Neutrophil (primary cell): ENCODE results near the gene IRX3.

Experiments used
- H3K27ac ChIP-seq: fragments of 200-600 bp; sonication (generic); 2 replicates; pipeline ENCODE4 v1.5.1; 2016; ENCODE audit warnings: mild to moderate bottlenecking, moderate library complexity
- H3K27me3 ChIP-seq: fragments of 200-600 bp; sonication (generic); 2 replicates; pipeline ENCODE4 v1.6.0; 2016; ENCODE audit warnings: mild to moderate bottlenecking
- H3K36me3 ChIP-seq: fragments of 200-600 bp; sonication (generic); 2 replicates; pipeline ENCODE4 v1.5.1; 2017
- H3K4me1 ChIP-seq, 2 experiments: fragments of 200-600 bp in 1 of 2; sonication (generic) in 1 of 2; 1 replicate in 1 of 2; 2 replicates in 1 of 2; pipeline versions ENCODE4 v1.5.1 to v1.6.1; 2013 to 2016; ENCODE audit warnings: low read depth in 1 of 2, low read length in 1 of 2, mild to moderate bottlenecking in 1 of 2, moderate library complexity in 1 of 2; ENCODE audit not compliant: control insufficient read depth in 1 of 2, insufficient read depth in 1 of 2
- H3K4me3 ChIP-seq, 2 experiments: fragments of 200-600 bp in 1 of 2; sonication (generic) in 1 of 2; 1 replicate in 1 of 2; 2 replicates in 1 of 2; pipeline ENCODE4 v1.5.1; 2013 to 2016; ENCODE audit warnings: low read depth in 1 of 2, low read length in 1 of 2, mild to moderate bottlenecking in 1 of 2, moderate library complexity in 1 of 2
- H3K9me3 ChIP-seq: fragments of 200-600 bp; sonication (generic); 2 replicates; pipeline ENCODE4 v1.5.1; 2016
- TF ChIP-seq, protein P1 (sequence below): fragments of 200-600 bp; sonication (generic); IDR thresholded peaks from 2 replicates; pipeline ENCODE4 v1.5.1; 2016; ENCODE audit warnings: antibody characterized with exemption

IRX3 gene

DNA sequence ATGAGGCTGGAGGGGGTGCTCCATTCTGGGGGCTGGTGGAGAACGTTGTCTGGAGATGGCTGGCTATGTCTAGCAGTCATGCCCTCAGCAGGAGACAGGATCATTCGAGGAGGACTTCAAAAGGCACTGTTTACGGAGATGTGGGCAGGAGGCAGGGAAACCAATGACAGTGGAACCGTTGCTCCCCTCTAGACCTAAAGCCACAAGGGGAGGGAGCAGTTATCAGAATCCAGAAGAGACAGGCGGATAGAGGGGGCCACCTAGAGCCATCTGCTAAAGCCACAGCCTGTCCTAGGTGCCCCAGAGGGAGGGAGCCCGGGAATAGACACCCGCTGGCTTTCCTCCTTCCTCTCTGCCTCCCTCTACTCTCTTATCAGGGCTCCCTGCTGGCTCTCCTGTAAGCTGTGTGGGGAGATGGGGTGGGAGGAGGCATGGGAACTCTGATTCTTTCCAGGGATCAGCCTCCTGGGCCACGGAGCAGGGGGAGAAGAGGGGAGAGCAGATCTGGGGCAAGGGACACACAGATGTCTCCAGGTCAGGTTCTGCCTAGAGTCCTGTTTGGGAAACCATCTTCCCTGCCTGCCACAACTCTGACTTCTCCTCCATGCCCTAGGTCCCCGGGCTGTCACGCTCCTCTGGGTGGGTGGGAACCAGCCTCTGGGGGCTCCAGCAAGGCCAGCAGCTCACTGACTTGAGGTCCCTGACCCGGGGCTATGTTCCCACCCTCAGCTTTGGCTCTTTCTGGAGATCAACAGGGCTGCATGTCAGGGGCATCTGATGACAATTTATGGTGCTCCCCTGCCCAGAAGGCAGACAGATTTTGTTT is 42.3 kb downstream of the IRX3 start:
- H3K27me3 ChIP-seq = no peaks in the 10 kb centered on the region
- no peaks in the 10 kb centered on the region for H3K9me3 ChIP-seq
- no peak overlapping the region for H3K27ac ChIP-seq
- H3K36me3 ChIP-seq = no peaks in the 10 kb centered on the region
- H3K4me3 ChIP-seq = no peak overlapping the region
- no peaks in the 10 kb centered on the region for H3K4me1 ChIP-seq
- TF ChIP-seq, protein P1, sequence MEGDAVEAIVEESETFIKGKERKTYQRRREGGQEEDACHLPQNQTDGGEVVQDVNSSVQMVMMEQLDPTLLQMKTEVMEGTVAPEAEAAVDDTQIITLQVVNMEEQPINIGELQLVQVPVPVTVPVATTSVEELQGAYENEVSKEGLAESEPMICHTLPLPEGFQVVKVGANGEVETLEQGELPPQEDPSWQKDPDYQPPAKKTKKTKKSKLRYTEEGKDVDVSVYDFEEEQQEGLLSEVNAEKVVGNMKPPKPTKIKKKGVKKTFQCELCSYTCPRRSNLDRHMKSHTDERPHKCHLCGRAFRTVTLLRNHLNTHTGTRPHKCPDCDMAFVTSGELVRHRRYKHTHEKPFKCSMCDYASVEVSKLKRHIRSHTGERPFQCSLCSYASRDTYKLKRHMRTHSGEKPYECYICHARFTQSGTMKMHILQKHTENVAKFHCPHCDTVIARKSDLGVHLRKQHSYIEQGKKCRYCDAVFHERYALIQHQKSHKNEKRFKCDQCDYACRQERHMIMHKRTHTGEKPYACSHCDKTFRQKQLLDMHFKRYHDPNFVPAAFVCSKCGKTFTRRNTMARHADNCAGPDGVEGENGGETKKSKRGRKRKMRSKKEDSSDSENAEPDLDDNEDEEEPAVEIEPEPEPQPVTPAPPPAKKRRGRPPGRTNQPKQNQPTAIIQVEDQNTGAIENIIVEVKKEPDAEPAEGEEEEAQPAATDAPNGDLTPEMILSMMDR = no peak

DNA sequence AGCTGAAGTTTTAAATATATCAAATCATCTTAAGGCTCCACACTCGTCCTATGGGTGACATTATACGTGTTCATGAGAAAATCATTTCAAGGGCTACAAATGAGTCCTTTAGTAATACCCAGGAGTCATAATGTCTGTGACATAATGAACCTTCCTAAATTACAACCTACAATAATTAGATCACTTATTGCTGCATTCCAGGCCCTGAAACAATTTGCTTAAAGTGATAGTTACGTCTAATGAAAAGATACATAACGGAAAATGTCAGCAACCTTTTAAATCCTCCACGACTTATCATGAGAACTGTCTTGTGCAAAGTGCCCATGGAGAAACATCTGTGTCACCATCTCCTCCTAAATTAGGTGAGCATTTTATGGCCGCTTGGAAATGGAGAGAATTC is 43.4 kb downstream of the IRX3 start:
- Histone ChIP-seq H3K27ac (no peak overlapping the region), H3K36me3 (no peaks in the 10 kb centered on the region), H3K9me3 (no peaks in the 10 kb centered on the region), H3K4me3 (no peak overlapping the region), H3K4me1 (no peaks in the 10 kb centered on the region), H3K27me3 (no peaks in the 10 kb centered on the region)
- TF ChIP-seq, protein P1 = no peak

DNA sequence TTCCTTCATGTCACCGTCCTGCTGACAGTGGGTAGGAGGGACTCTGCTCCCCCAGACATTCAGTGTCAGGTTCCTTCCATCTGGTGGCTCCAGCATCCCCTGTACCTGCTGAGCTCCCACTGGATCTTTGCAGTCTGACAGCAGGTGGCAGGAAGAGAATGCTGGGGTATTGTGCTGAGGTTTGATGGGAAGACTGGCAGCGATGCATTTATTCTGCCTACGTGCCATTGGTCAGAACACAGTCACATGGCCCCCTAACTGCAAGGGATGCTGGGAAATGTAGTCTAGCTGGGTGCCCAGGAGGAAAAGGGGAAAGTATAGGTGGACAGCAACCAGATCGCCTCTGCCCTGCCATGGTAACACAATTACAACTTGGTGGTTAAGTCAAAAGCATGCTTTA is 44.4 kb downstream of the IRX3 start:
- no peaks in the 10 kb centered on the region for H3K27me3 ChIP-seq
- TF ChIP-seq, protein P1 = no peak
- H3K36me3 ChIP-seq = no peaks in the 10 kb centered on the region
- no peaks in the 10 kb centered on the region for H3K4me1 ChIP-seq
- H3K4me3 ChIP-seq = no peak overlapping the region
- no peaks in the 10 kb centered on the region for H3K9me3 ChIP-seq
- H3K27ac ChIP-seq = no peak overlapping the region

DNA sequence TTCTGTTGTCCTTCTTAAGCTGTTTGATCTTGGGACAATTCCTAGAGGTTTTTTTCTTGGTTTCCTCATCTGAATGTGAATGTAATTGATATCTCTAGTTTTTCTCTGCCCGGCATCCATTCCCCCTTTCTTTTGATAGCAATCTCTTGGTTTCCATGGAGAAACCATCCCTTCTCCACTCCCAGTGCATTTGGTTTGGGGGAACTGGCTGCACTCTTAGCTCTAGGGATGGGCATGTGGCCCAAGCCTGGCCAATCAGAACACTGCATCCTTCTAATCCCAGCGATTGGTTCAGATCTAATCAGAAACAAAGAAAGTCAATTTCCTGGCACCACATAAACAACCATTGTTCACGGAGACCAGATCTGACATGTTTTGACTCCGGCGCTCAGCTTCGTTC is 45.1 kb downstream of the IRX3 start:
- no peaks in the 10 kb centered on the region for H3K4me1 ChIP-seq
- TF ChIP-seq, protein P1 = no peak
- H3K27ac ChIP-seq = no peak overlapping the region
- H3K9me3 ChIP-seq = no peaks in the 10 kb centered on the region
- no peak overlapping the region for H3K4me3 ChIP-seq
- no peaks in the 10 kb centered on the region for H3K36me3 ChIP-seq
- H3K27me3 ChIP-seq = no peaks in the 10 kb centered on the region

DNA sequence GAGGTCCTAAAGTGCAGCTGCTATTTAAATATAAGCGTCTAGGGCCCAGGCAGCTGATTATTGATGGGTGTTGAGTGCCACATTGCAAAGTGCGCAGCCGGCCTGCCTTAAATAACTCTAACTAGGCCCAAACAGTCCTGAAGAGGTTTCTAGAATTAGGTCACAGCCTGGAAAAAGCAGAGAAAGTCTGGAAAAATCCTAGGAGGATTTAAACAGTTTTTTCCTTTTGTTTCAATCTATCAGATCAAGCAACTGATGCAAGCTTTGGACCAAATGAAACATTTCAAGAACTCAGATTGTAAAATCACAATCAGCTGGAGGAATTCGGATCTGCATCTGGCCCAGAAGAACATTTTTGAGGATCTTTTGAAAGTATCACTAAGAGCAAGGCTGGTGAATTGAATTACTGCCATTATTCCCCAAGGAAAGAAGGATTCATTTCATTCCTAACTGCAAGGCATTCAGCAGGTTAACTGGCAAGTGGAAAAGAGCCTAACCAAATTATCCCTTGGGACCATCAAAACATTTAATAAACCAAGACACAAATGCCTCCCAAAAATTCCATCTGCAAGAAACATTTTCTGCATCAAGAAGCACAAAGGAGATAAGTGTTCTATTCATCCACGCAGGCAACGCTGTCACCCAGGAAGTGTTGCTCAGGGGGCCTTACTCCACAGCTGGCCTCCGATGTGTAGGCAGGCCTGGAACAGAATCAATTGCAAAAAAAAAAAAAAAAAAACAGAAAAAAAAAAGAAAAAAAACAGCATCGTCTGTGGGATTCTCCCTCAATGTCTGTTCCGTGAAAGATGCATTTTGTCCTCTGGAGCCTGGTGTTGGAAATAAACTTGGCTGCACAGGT is 46.1 kb downstream of the IRX3 start:
- H3K36me3 ChIP-seq = no peaks in the 10 kb centered on the region
- H3K9me3 ChIP-seq = no peaks in the 10 kb centered on the region
- H3K4me1 ChIP-seq = no peaks in the 10 kb centered on the region
- no peak overlapping the region for H3K27ac ChIP-seq
- no peak overlapping the region for H3K4me3 ChIP-seq
- TF ChIP-seq, protein P1 = no peak
- no peaks in the 10 kb centered on the region for H3K27me3 ChIP-seq
